Effector memory CD8-positive, alpha-beta T cell (primary cell): ENCODE results near the gene CACNA1C.

Source experiments
- ATAC-seq: fragments of 150-1000 bp; cut with Tn5 transposase; replicated peaks from 2 replicates; pipeline ENCODE4 v1.10.0; 2021; ENCODE audit warnings: mild to moderate bottlenecking, moderate library complexity
- DNase-seq, 3 experiments: peaks; one replicate each; pipeline ENCODE4 v3.0.0; 2021
- H3K27ac Mint-ChIP-seq, 2 donors: one replicate each; pipeline ENCODE4 v1.8.0; 2022; ENCODE audit warnings: mild to moderate bottlenecking in 2 of 2, mixed read lengths in 2 of 2, moderate library complexity in 2 of 2
- H3K27me3 Mint-ChIP-seq, 2 donors: one replicate each; pipeline ENCODE4 v1.8.0; 2022; ENCODE audit warnings: mixed read lengths in 2 of 2
- H3K36me3 Mint-ChIP-seq: one replicate; pipeline ENCODE4 v1.8.0; 2022; ENCODE audit warnings: mild to moderate bottlenecking, moderate library complexity, mixed read lengths; ENCODE audit not compliant: insufficient read depth
- H3K4me1 Mint-ChIP-seq, 2 donors: one replicate each; pipeline ENCODE4 v1.8.0; 2022; ENCODE audit warnings: low read depth in 2 of 2, mixed read lengths in 2 of 2
- H3K4me3 Mint-ChIP-seq, 2 donors: one replicate each; pipeline ENCODE4 v1.8.0; 2022; ENCODE audit warnings: mild to moderate bottlenecking in 2 of 2, mixed read lengths in 2 of 2, moderate library complexity in 2 of 2
- H3K9me3 Mint-ChIP-seq, 2 donors: one replicate each; pipeline ENCODE4 v1.8.0; 2022; ENCODE audit warnings: mixed read lengths in 2 of 2

CACNA1C gene

DNA sequence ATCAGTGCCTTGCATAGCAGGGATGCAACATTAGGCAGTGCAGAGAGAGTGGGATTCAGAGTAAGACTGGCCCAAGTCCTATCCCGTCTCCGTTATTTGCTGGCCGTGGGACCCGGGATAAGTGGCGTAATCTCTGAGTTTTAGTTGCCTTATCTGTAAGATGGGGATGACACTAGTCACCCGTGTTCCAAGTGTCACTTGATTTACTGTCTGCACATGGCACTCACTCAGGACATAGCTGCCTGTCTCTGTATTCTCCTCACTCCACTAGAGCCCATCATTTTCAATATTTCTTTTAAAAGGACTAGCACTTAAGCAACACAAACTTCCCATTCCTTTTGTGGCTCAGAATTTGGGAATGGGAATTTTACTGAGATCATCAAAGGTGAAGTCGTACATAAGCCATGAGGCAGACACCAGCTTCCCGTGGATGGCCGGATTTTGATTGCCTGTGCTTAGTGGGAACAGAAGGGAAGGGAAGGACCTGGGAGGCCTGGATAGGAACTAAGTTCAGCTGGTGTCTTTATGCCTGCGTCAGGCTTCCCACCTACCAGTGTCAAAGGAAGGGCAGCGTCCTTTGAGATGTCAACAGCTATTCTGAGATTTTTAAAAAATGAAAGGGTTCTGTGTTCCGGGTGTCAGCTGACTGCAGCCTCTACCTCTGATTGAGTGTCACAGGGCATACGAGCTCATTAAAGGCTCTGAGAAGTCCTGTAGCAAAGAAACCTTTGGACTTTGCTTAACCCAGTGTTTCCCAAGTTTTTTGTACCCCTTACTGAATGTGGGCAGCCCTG is 361.4 kb downstream of the CACNA1C start:
- peaks cover 30 to 59% of the 10 kb centered on the region in 2 donors for H3K27me3 Mint-ChIP-seq
- no peak overlapping the region for H3K27ac Mint-ChIP-seq
- no peak for DNase-seq
- H3K4me3 Mint-ChIP-seq, result no peak overlapping the region
- no peaks in the 10 kb centered on the region for H3K36me3 Mint-ChIP-seq
- H3K9me3 Mint-ChIP-seq, result no peaks in the 10 kb centered on the region
- H3K4me1 Mint-ChIP-seq, result no peaks in the 10 kb centered on the region
- ATAC-seq, result no peak

DNA sequence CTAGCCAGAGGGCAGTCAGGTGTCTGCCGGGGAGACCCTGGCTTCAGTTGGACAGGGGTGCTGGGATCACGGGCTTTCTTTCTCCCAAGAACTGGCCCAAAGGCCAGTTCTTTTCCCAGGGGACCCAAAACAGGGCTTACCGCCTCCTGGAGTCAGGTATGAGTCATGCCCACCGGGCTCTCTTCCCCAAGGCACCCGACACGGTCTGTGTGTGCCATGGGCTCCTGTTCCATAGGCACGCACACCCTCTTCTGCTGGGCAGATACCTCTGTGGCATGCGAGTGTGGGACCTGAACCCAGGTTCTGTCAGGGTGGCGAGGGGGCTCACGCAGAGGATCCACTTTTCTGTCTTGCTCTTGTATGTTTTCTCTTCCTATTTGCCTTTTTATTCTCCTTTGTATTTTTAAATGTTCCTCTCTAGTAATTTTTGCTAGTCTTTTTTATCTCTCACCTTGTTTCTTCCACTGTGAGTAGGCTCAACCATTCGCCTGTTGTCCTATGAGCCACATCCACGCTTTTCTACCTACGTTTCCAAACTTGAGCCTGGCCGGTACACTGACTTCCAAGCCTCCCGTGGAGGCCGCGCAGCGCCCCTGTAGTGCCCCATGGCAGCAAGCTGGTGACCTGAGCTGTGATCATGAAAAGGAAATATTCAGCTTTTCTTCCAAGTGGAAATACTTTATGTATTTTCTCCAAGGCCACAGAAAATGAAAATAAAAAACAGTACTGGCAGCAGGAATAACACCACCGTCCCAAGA is 362.2 kb downstream of the CACNA1C start:
- DNase-seq, result no peak
- no peaks in the 10 kb centered on the region for H3K9me3 Mint-ChIP-seq
- no peak overlapping the region for H3K27ac Mint-ChIP-seq
- no peak overlapping the region for H3K4me3 Mint-ChIP-seq
- H3K4me1 Mint-ChIP-seq, result no peaks in the 10 kb centered on the region
- no peak for ATAC-seq
- no peaks in the 10 kb centered on the region for H3K36me3 Mint-ChIP-seq
- H3K27me3 Mint-ChIP-seq, result peaks cover 30 to 55% of the 10 kb centered on the region in 2 donors

DNA sequence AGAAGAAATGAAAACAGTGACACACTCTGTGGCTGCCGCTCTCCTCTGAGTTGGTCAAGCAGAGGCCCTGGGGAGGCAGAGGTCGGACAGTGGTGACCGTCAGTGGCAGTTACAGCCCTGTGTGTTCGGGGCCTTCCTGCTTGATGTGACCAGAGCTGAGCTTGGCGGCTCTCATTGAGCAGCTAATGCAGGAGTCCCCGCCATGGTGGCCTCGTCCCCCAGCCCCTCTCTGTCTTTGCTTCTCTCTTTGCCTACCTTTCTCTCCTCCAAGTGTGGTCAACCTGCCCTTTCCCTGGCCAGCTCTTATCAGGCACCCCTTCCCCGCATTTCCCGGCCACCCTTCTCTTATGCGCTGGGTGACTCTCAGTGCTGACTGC is 362.8 kb downstream of the CACNA1C start:
- Mint-ChIP-seq H3K27me3 (peaks cover 29 to 50% of the 10 kb centered on the region in 2 donors), H3K27ac (no peak overlapping the region), H3K36me3 (no peaks in the 10 kb centered on the region), H3K9me3 (no peaks in the 10 kb centered on the region), H3K4me3 (no peak overlapping the region), H3K4me1 (no peaks in the 10 kb centered on the region)
- ATAC-seq (no peak), DNase-seq (no peak)

DNA sequence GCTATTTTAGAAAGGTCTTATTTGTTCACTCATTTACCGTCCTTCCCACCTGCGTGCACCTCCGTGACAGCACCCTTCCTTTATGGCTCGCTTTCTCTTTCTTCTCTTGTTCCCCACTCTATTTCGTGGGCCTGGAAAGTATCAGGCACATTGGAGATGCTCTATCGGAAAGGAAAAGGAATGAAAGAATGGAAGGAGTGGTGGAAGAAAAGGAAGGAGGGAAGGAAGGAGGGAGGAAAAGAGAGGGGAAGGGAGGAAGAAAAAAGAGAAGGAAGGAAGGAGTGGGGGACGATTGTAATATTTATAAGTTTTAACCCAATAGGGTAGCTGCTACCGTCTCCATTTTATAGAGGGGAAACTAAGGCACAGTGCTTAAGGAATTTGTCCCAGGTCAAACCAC is 363.4 kb downstream of the CACNA1C start:
- no peaks in the 10 kb centered on the region for H3K9me3 Mint-ChIP-seq
- H3K27ac Mint-ChIP-seq, result no peak overlapping the region
- no peaks in the 10 kb centered on the region for H3K4me1 Mint-ChIP-seq
- peaks cover 23 to 44% of the 10 kb centered on the region in 2 donors for H3K27me3 Mint-ChIP-seq
- no peaks in the 10 kb centered on the region for H3K36me3 Mint-ChIP-seq
- no peak for ATAC-seq
- no peak for DNase-seq
- H3K4me3 Mint-ChIP-seq, result no peak overlapping the region

DNA sequence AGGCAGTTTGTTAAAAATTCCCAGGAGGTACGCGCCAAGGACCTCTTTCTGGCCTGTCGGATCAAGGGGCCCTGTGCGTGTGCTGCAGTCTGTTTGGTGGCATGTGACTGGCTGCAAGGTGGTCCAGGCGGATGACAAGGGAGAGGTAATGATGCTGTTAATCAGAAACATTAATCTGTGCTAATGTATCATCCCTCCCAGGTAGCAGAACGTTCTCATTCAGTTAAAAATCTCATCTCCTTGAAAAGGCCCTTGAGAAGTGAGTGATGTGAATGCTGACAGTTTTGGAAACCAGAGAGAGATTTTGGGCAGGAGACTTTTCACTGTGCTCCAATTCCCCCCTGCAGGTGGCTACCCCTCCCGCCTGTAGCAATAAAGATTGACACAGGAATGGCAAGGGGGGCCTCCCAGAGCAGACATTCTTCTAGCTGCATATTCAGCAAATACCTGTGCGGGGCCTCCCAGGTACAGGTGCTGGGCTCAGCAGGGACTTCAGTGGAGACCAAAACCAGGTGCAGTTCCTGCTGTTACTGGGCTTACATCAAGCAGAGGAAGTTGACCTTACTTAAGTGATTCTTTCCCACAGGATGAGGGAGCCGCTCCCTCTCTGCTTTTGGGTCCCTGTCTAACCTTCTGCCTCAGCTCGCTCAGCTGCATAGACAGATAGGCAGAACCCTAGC is 364.8 kb downstream of the CACNA1C start:
- Mint-ChIP-seq H3K27ac (no peak overlapping the region), H3K27me3 (peaks cover 28 to 43% of the 10 kb centered on the region in 2 donors), H3K9me3 (no peaks in the 10 kb centered on the region), H3K4me3 (no peak overlapping the region), H3K4me1 (no peaks in the 10 kb centered on the region), H3K36me3 (no peaks in the 10 kb centered on the region)
- no peak for DNase-seq
- ATAC-seq, result no peak

DNA sequence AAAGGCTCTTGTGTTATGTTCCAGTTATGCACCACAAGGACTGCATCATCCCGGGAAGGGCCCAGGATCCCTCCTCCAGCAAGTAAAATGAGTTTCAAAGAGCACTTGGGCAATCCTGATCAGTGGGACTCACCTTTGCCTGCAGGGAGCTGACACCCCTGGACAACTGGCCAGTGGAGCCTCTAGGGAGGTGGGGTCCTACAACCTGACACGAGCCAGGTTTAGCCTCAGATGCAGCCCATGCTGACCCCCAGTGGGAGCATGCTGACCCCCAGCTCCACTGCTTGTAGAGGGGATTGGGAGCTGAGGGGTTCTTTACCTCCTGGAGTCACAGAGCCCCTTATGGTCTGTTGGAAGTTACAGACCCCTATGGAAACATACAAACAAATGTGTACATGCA is 365.8 kb downstream of the CACNA1C start:
- Mint-ChIP-seq H3K9me3 (no peaks in the 10 kb centered on the region), H3K4me3 (no peak overlapping the region), H3K27me3 (peaks cover 25 to 45% of the 10 kb centered on the region in 2 donors), H3K4me1 (no peaks in the 10 kb centered on the region), H3K36me3 (no peaks in the 10 kb centered on the region), H3K27ac (no peak overlapping the region)
- DNase-seq, result no peak
- no peak for ATAC-seq

DNA sequence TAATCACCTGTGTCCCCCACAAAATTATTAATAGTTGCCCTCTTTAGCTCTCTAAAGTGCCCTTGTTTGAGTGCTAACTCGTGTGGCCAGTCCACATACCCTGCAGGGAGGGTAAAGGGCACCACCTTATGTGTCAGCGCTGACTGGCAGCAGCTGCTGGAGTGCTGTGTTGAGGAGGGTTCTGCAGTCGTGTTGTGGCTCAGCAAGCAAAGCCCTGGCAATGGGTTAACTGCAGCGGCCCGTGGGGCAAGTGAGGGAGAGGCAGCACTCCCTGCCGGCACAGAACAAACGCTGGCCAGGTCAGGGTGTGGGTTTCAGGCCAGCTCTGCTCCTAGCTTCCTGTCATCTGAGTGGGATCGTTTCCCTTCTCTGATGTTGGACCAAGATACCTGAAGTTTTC is 369.8 kb downstream of the CACNA1C start:
- H3K36me3 Mint-ChIP-seq, result no peaks in the 10 kb centered on the region
- no peaks in the 10 kb centered on the region for H3K4me1 Mint-ChIP-seq
- no peak overlapping the region for H3K4me3 Mint-ChIP-seq
- no peak overlapping the region for H3K27ac Mint-ChIP-seq
- no peak for ATAC-seq
- H3K9me3 Mint-ChIP-seq, result peaks cover 0 to 3% of the 10 kb centered on the region in 2 donors
- peaks cover 22 to 40% of the 10 kb centered on the region in 2 donors for H3K27me3 Mint-ChIP-seq
- no peak for DNase-seq

DNA sequence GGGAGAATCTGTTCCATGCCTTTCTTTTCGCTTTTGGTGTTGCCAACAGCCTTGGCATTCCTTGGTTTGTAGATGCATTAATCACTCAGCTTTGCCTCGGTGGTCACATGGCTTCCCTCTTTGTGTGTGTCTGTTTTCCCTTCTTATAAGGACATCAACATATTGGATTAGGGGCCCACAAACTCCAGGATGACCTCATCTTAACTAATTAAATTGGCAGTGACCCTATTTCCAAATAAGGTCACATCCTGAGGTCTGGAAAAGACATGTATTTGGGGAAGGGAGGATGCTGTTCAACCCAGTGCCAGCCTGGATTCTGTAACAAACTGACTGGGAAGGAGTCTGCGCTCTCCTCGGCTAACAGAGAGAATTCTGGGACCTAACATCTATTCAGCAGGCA is 376.2 kb downstream of the CACNA1C start:
- Mint-ChIP-seq H3K27ac (no peak overlapping the region), H3K27me3 (peaks cover 42 to 68% of the 10 kb centered on the region in 2 donors), H3K4me1 (no peaks in the 10 kb centered on the region), H3K36me3 (no peaks in the 10 kb centered on the region), H3K9me3 (peaks cover 0 to 3% of the 10 kb centered on the region in 2 donors), H3K4me3 (no peak overlapping the region)
- DNase-seq, result no peak
- ATAC-seq, result no peak

DNA sequence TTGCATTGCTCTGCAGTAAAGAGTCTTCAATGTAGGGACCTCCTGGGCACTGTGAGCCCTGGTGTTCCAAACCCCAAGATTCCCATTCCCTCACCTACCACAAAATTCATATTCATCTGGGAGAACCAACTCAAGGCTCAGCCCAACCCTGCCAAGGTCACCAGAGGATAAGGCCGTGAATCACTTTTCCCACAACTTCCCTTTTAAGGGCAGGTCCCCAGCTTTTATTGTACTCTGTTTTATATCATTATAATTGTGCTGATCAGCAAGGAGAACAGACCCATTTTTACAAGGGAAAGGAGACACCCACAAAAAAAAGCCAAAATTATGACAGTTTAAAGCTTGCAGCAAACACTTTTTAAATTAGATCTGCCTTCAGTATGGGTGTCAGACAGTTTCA is 379.0 kb downstream of the CACNA1C start:
- Mint-ChIP-seq H3K36me3 (no peaks in the 10 kb centered on the region), H3K4me1 (no peaks in the 10 kb centered on the region), H3K4me3 (no peak overlapping the region), H3K27me3 (peaks cover 48 to 80% of the 10 kb centered on the region in 2 donors), H3K27ac (no peak overlapping the region), H3K9me3 (no peaks in the 10 kb centered on the region)
- DNase-seq (no peak), ATAC-seq (no peak)

DNA sequence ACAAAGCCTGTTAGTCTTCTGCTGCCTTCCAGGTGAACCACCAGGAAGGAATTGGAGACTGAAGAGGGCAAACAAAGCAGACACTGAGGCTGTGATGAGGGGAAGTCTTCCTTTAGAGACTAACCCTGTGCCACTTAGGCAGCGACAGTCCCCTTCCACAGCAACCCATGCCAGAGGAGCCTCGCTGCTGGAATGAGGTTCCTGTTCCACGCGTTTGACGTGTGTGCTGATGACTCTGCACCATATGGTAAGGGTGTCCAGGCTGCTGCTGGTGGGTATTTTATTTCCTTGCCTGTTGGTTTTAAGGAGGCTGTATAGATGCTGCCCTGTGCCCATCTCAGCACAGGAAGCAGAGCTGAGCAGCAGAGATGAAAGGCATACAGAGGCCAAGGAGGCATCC is 380.1 kb downstream of the CACNA1C start:
- DNase-seq (no peak), ATAC-seq (no peak)
- Mint-ChIP-seq H3K4me1 (no peaks in the 10 kb centered on the region), H3K27me3 (peaks cover 48 to 78% of the 10 kb centered on the region in 2 donors), H3K4me3 (no peak overlapping the region), H3K27ac (no peak overlapping the region), H3K9me3 (peaks cover 5 to 7% of the 10 kb centered on the region in 2 donors), H3K36me3 (no peaks in the 10 kb centered on the region)

DNA sequence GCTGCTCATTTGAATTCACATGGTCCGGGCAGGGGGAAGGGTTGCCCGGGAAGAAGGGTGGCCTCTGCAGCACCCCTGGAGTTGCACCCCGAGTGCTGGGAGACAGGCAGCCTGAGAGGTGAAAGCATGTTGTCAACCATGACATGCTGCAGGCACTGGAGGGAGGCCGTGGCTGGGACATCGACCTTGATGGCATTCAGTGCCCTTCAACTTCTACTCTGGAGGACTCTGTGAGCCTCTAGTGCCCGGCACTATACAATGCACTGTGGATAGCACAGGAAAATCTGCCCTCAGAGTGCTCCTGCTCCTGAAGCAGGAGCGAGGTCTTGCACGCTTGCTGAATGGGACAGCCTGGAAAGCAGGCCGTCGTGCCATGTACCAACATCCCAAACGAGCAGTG is 382.7 kb downstream of the CACNA1C start:
- no peak for DNase-seq
- no peak for ATAC-seq
- Mint-ChIP-seq H3K9me3 (peaks cover 7 to 12% of the 10 kb centered on the region in 2 donors), H3K27ac (no peak overlapping the region), H3K4me1 (no peaks in the 10 kb centered on the region), H3K4me3 (no peak overlapping the region), H3K27me3 (peaks cover 42 to 63% of the 10 kb centered on the region in 2 donors), H3K36me3 (no peaks in the 10 kb centered on the region)

DNA sequence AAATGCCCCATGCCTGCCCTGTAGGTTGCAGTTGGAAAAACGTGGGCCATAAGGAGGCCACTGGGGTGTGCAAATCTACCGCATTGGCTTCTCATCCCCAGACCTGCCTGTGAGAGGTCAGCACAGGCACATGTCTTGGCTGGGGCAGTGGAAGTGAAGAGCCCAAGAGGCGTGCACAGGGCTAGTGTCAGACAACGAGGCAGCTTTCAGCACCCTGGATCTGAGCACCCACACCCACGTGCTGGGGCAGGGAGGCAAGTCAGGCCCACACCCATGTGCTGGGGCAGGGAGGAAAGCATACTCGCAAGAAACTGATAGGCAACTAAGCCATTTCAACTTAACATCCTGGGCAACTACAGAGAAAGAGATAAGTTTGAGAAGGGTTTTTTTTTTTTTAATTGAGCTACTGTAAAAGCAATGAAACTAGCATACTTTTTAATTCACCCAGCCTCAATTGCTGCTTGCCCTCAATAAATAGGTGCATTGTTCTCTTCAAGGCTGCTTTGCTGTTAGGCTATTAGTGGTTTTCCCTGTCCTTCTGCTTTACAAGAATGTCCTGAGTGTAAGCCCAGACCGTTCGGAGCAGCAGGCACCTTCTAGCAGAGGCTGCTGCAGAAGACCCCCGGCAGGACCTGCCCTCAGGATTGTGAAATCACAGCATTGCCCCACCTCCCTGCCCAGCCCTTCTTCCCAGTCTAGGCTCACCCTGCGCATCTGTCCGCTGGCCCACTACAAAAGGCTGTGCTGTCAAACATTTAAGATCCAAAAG is 386.7 kb downstream of the CACNA1C start:
- Mint-ChIP-seq H3K4me1 (no peaks in the 10 kb centered on the region), H3K9me3 (peaks cover 7 to 12% of the 10 kb centered on the region in 2 donors), H3K4me3 (no peak overlapping the region), H3K27ac (no peak overlapping the region), H3K36me3 (no peaks in the 10 kb centered on the region), H3K27me3 (peaks cover 25 to 30% of the 10 kb centered on the region in 2 donors)
- no peak for ATAC-seq
- DNase-seq, result no peak

DNA sequence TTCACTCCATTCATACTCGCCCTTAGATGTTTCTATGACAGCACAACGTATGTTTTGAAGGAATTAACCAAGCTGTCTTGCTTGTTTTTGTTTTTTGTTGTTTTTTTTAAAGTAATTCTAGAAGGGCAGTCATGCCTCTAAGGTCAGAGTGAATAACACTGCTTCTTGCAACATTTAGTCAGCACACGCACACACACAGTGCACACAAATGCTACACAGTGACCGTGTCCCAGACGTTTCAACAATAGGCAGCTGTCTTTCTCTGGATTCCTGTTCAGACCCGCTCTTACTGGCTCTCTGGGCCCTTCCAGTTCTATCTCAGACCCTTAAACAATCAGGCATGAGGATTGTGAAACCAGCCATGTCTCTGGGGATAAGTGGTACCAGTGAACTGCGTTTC is 391.0 kb downstream of the CACNA1C start:
- peaks cover 27 to 37% of the 10 kb centered on the region in 2 donors for H3K27me3 Mint-ChIP-seq
- ATAC-seq (no peak), DNase-seq (no peak)
- H3K9me3 Mint-ChIP-seq, result no peaks in the 10 kb centered on the region
- no peak overlapping the region for H3K4me3 Mint-ChIP-seq
- no peaks in the 10 kb centered on the region for H3K4me1 Mint-ChIP-seq
- H3K36me3 Mint-ChIP-seq, result no peaks in the 10 kb centered on the region
- no peak overlapping the region for H3K27ac Mint-ChIP-seq
